Measurements from ENCODE around the gene TMEM244.

TMEM244 gene

DNA sequence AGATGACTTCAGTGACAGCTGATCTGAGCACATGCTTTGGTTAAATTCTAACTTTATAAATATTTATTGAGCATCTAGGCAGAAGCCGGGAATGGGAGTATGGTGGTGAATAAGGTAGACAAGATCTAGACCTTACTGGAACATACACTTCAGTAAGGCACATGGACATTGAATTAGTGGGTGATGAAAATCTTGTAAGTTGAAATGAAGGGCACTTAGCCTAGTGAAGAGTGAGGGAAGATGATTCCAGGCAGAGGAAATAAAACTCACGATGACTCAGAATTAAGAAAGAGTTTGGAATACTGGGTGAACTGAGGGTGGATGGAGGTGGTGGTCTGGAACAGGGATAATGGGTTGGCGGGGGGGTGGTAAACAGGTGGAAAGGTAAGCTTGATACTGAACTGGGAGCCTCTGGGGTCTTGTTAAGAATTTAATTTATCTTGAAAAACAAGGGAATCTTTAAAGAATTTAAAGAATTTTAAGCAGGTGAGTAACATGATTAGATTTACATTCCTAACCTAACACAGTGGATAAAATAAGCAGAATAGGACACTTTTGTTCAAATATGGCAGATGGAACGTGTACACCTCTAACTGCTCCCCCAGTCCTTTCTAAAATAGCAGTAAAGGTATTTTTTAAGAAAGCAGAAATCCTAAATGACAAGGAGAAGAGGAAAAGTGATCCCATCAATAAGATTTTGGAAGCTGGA, 75.9 kb downstream of the TMEM244 start:
- TF ChIP-seq POLR2A (IDR thresholded peaks at IDR 0.05; ENCODE audit: extremely low read depth, insufficient read length): no peak
- TF ChIP-seq, protein P1, sequence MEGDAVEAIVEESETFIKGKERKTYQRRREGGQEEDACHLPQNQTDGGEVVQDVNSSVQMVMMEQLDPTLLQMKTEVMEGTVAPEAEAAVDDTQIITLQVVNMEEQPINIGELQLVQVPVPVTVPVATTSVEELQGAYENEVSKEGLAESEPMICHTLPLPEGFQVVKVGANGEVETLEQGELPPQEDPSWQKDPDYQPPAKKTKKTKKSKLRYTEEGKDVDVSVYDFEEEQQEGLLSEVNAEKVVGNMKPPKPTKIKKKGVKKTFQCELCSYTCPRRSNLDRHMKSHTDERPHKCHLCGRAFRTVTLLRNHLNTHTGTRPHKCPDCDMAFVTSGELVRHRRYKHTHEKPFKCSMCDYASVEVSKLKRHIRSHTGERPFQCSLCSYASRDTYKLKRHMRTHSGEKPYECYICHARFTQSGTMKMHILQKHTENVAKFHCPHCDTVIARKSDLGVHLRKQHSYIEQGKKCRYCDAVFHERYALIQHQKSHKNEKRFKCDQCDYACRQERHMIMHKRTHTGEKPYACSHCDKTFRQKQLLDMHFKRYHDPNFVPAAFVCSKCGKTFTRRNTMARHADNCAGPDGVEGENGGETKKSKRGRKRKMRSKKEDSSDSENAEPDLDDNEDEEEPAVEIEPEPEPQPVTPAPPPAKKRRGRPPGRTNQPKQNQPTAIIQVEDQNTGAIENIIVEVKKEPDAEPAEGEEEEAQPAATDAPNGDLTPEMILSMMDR (IDR thresholded peaks at IDR 0.05; ENCODE audit: low read depth, low read length): no peak
- TF ChIP-seq, protein P2, sequence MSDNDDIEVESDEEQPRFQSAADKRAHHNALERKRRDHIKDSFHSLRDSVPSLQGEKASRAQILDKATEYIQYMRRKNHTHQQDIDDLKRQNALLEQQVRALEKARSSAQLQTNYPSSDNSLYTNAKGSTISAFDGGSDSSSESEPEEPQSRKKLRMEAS (IDR thresholded peaks at IDR 0.05; ENCODE audit: low read depth, low read length): no peak
- DNase-seq (ENCODE audit: low read depth): no peak
- no peak overlapping the region for H3K4me3 ChIP-seq (ENCODE audit: low read depth, low read length)
